Bronchial epithelial cell (primary cell): ENCODE results near the gene DLL3. TPM values are rescaled to one million over a fixed set of nuclear protein-coding genes. Genes with fewer than 3 reads are reported as not detected.
A peak's percentile ranks its signal among the peaks of the same experiment; 100 is the strongest.

Experiments
- DNase-seq: peaks from one replicate; pipeline ENCODE4 v3.0.0-alpha.2; 2010; ENCODE audit warnings: low read depth
- FAIRE-seq: peaks from 2 replicates; lab custom pipeline; 2011; peaks lifted over from hg19 to GRCh38; lab: Jason Lieb, UNC
- H3K27me3 ChIP-seq: 2 replicates; pipeline ENCODE4 v1.5.1; 2011; ENCODE audit warnings: low read length; ENCODE audit not compliant: control insufficient read depth, insufficient read depth
- H3K36me3 ChIP-seq: 2 replicates; pipeline ENCODE4 v1.5.1; 2011; ENCODE audit warnings: low read length; ENCODE audit not compliant: control insufficient read depth, insufficient read depth
- H3K4me3 ChIP-seq: 2 replicates; pipeline ENCODE4 v1.5.1; 2011; ENCODE audit warnings: mild to moderate bottlenecking, low read depth, low read length, control low read depth
- CTCF ChIP-seq: IDR thresholded peaks from 2 replicates; pipeline ENCODE4 v1.5.1; 2011; ENCODE audit warnings: mild to moderate bottlenecking, moderate library complexity, low read length, control low read depth, inconsistent platforms; ENCODE audit not compliant: insufficient read depth, severe bottlenecking
- total RNA-seq: library from RNA; depleted of rRNA; stranded (reverse); fragments of >200 nt; gene quantifications from 2 replicates; pipeline ENCODE4 v1.2.1, GENCODE V29; 2014

DLL3 gene
- total RNA-seq, 1 donor from 2014 or later = 0.26 TPM

DNA sequence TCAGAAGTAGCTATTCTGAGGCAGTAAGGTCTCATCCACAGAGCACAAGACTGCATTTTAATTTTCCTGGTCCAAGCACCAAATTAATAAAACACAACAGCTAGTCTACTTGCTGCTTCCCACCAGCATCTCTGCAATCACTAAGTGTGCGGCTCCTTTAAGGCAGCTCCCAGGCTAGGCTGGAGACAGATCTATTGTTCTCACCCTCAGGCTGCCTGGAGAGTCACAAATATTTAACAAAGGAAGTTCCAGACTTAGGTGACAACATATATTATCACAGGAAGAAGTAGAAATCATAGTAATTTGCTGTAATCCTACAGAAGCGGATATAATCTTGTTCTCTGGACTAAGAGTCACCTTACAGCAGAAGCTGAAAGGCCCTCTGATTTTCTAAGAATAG lies 43.5 kb downstream of the DLL3 start:
- no peaks in the 10 kb centered on the region for H3K36me3 ChIP-seq
- H3K4me3 ChIP-seq = no peak overlapping the region
- no peak for DNase-seq
- no peak for TF ChIP-seq CTCF
- H3K27me3 ChIP-seq = no peaks in the 10 kb centered on the region
- FAIRE-seq = no peak

DNA sequence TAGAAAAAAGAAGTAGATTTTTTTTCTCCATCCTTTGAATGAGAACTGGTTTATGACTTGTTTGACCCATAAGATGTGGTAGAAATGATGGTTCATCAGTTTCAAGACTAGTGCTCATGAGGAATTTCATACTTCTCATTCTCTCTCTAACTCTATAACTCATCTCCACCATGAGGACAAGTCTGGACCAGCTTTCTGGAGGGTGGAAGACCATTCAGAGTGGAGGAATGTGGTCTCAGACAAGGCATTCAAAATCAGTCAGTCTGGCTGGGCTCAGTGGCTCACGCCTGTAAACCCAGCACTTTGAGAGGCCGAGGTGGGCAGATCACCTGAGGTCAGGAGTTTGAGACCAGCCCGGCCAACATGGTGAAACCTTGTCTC lies 44.7 kb downstream of the DLL3 start:
- FAIRE-seq (no peak), DNase-seq (peak; percentile 97)
- H3K4me3 ChIP-seq = no peak overlapping the region
- no peaks in the 10 kb centered on the region for H3K27me3 ChIP-seq
- no peak for TF ChIP-seq CTCF
- no peaks in the 10 kb centered on the region for H3K36me3 ChIP-seq

DNA sequence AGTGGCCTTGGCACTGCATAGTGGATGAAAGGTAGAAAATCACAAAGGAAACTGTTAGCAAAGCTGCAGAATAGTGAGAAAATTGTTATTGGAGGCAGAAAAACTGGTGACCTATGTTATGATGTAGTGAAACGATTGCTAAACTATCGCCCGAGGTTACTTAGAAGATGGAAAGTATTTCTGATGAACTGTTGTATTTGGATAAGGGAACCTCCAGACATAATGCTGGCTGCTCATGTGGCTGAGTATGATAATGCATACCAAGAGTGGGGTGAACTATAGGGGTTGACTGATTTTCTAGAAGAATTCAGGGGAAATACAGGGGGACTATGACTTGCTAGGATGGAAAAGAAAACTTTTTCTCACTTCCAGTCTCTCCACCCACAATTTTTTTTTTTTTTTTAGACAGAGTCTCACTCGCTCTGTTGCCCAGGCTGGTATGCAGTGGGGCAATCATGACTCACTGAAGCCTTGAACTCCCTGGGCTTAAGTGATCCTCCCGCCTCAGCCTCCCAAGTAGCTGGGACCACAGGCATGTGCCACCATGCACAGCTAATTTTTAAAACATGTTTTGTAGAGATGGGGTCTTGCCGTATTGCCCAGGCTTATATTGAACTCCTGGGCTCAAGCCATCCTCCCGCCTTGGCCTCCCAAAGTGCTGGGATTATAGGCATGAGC lies 45.6 kb downstream of the DLL3 start:
- H3K27me3 ChIP-seq = no peaks in the 10 kb centered on the region
- no peak overlapping the region for H3K4me3 ChIP-seq
- FAIRE-seq (no peak), DNase-seq (peak; percentile 60)
- H3K36me3 ChIP-seq = no peaks in the 10 kb centered on the region
- no peak for TF ChIP-seq CTCF

DNA sequence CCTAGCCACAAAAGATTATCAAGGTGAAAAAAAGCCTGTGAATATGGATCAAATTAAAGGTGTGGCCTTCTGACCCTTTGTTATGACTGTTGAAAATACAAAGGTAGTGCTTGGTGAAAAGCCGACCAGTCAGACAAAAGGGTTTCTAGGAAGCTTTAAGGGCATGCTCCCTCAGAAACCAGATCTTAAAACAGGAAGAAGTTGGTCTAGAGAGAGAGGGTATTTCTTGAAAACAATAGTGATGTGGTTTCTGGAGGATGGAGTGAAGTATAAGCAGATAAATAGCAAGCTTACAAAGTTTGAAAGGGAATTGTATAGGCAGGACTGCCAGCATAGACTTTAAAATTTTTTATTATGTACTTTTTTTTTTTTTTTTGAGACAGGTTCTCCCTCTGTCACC lies 46.2 kb downstream of the DLL3 start:
- Histone ChIP-seq H3K4me3 (no peak overlapping the region), H3K27me3 (no peaks in the 10 kb centered on the region), H3K36me3 (no peaks in the 10 kb centered on the region)
- DNase-seq (no peak), FAIRE-seq (no peak)
- TF ChIP-seq CTCF = no peak

GRCh38 chr19:39546599-39546998 lies 47.9 kb downstream of the DLL3 start:
- FAIRE-seq (no peak), DNase-seq (peak; percentile 29)
- no peak for TF ChIP-seq CTCF
- no peaks in the 10 kb centered on the region for H3K27me3 ChIP-seq
- H3K4me3 ChIP-seq = no peak overlapping the region
- H3K36me3 ChIP-seq = no peaks in the 10 kb centered on the region

DNA sequence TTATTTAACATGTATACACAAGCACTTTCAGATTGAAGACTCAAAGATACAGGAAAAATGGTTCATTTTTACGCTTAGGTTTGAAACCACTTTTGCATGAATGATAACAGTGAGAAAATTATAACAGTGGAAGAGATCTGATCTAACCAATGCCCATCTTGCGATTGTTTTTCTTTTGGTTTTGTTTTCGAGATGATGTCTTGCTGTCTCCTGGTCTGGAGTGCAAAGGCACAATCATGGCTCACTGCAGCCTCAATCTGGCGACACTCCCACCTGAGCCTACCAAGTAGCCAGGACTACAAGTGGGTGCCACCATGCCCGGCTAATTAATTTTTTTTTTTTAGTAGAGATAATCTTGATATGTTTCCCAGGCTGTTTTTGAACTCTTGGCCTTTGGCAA lies 51.5 kb downstream of the DLL3 start:
- Histone ChIP-seq H3K27me3 (no peaks in the 10 kb centered on the region), H3K4me3 (no peak overlapping the region), H3K36me3 (no peaks in the 10 kb centered on the region)
- no peak for DNase-seq
- no peak for FAIRE-seq
- TF ChIP-seq CTCF = no peak
